Esophagus squamous epithelium (tissue), 4 donors: ENCODE data around the gene RADIL.

Experiments used
- CTCF ChIP-seq, 6 experiments: fragments of 450-650 bp in 4 of 6; fragments of 200-600 bp in 2 of 6; sonication (generic) in 2 of 6; IDR thresholded peaks; one replicate each; pipeline ENCODE4 v1.5.1; 2016 to 2019; ENCODE audit warnings: antibody characterized with exemption in 6 of 6, mild to moderate bottlenecking in 4 of 6, moderate library complexity in 4 of 6
- POLR2A ChIP-seq, 4 donors: fragments of 450-650 bp; IDR thresholded peaks; one replicate each; pipeline ENCODE4 v1.6.1; 2017; ENCODE audit warnings: antibody characterized with exemption in 4 of 4, mild to moderate bottlenecking in 4 of 4, moderate library complexity in 3 of 4

- TF ChIP-seq CTCF (IDR thresholded peaks at IDR 0.05) (no peak), POLR2A (IDR thresholded peaks at IDR 0.05) (no peak)
Observed at GRCh38 chr7:4862156-4862555, 21.4 kb downstream of the RADIL start.
